Erythroblast (primary cell): ENCODE measurements around the gene C9.
"Not testable (repeated sequence)": the region's sequence is repeated elsewhere in the genome, so short reads cannot be mapped to it uniquely, and the experiment has no call there.

ENCODE experiments used
- DNase-seq, 2 experiments: peaks; one replicate each; lab custom pipeline; 2025; lab: John Stamatoyannopoulos, UW
- GATA1 ChIP-seq: IDR thresholded peaks from 2 replicates; pipeline ENCODE4 v1.6.1; 2011; ENCODE audit warnings: low read depth, mild to moderate bottlenecking, control low read depth, low read length, moderate library complexity
- POLR2A ChIP-seq: IDR thresholded peaks from 2 replicates; pipeline ENCODE4 v1.6.1; 2011; ENCODE audit warnings: mild to moderate bottlenecking, low read length

C9 gene

DNA sequence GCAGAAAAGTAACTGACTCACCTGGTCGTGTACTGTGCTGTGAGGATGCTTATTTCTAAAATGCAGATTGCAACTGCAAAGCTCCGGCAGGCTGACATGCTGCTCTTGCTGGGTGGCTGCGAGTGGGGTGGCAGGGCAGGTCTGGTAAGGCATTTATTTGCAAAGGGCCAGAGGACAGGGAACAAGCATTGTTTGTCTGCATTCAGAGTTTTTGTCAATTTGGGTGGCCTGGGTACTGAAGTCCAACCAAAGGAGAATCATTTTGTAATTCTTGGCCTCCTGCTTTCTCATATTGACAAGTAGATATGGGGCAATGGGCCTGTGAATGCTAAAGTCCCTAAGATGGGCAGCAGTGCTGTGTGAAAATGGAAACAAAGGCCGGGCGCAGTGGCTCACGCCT is at the start of gene C9:
Gene C9, minus strand, starts transcription at position 129 of the 400 bp plus-strand sequence. Its CDS starts 31 bp downstream, at position 98.
- no peak for DNase-seq
- TF ChIP-seq GATA1 (no peak), POLR2A (no peak)

DNA sequence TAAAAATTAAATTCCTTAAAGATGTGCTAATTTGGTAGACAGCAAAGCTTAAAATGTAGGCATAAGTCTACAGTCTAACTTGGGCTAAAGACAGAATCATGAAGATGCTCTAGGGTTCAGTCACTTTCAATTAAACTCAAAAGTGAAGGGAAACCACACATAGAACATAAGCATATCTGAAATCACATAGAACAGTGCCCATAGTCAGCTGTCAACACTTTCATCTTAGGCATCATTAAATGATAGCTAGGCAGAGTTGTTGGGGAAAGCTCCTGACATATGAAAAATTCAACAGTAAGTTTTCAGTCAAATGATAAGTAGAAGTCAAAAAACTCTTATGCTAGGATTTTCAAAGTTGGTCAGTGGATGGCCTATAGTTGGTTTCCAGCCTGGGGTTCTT is 49.5 kb upstream of the C9 start:
- no peak for DNase-seq
- TF ChIP-seq POLR2A (no peak), GATA1 (no peak)

DNA sequence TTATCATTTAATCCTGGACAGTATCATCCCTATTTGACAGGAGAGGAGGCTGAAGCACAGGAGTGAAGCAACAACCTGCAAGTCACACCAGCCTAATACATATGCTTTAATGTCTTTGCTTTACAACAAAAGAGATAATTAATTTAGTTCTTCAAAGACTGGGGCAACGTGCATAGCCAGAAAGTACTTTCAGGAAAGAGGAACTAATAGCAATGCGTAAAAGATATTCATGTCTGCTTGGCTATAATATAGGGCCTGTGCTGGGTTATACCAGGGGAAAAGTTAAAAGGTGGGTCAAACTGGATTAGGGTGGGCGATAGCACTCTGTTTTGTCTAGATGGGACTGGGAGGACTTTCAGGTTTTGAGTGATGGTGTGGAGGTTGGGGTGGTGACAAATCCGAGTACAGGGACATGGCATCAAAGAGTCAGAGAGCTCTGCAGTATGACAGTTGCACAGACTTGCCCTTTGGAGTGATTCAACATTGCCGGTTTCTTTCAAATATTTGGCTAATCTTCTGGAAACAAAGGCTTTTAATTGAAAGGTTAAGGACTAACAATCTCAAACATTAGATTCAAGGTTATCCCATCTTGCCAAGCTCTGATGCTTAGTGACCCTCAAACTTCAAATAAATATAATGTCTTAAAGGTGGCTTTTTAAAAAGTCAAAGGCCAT is 48.6 kb upstream of the C9 start:
- no peak for DNase-seq
- TF ChIP-seq GATA1 (no peak), POLR2A (no peak)

DNA sequence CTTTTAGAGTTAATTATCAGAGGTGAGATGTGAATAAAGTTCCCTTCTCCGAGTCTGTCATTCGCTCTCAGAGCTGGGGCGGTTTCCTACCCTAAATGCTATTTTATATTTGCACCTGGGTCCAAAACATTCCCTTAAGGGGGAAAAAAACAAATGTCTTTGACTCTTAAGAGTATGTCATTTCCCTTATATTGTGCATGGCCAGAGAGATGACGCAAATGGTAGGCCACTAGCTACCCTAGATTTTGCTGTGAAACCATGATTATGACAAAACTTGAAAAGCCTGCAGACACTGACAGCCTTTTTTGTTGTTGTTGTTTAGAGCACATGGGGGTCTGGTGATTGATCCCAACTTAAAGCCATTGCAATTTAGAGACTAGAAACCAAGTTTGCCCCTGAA is 47.7 kb upstream of the C9 start:
- TF ChIP-seq POLR2A (no peak), GATA1 (no peak)
- DNase-seq, result no peak

DNA sequence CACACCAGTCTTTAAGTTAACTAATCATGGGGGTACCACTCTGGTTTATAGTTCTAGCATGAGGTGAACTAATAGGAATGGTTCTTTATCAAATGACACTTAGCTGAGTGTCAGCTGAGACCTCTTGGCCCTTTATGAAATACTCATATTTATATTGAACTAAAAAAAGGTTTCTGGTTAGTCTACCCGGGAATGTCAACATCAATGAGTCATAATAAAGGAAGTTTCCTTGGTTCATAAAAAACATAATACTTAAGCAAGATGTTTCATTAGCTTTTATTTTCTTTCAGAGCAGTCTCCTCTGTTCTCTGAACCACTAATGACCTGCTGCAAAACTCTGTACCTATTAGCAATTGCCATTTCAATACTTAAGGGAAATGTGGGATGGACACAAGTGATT is 46.8 kb upstream of the C9 start:
- DNase-seq, result no peak
- TF ChIP-seq POLR2A, result no peak

DNA sequence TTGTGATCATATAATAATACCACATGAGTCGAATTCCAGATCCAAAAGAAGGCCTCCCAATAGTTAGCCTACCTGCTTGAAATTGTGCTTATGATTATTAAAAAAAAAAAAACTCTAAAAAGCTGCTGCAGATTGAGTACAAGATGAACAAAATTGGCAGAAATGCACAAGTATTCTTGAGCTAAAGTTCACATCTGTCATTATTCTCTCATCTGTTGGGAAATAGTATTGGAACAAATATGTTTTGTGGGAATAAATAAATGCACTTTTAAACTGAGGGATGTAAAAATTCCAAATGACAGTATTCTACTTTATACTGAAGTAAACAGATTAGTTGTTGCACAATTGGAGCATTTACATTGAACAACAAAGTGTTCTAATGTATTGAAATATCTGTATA is 44.7 kb upstream of the C9 start:
- DNase-seq, result no peak
- TF ChIP-seq GATA1 (no peak), POLR2A (no peak)

DNA sequence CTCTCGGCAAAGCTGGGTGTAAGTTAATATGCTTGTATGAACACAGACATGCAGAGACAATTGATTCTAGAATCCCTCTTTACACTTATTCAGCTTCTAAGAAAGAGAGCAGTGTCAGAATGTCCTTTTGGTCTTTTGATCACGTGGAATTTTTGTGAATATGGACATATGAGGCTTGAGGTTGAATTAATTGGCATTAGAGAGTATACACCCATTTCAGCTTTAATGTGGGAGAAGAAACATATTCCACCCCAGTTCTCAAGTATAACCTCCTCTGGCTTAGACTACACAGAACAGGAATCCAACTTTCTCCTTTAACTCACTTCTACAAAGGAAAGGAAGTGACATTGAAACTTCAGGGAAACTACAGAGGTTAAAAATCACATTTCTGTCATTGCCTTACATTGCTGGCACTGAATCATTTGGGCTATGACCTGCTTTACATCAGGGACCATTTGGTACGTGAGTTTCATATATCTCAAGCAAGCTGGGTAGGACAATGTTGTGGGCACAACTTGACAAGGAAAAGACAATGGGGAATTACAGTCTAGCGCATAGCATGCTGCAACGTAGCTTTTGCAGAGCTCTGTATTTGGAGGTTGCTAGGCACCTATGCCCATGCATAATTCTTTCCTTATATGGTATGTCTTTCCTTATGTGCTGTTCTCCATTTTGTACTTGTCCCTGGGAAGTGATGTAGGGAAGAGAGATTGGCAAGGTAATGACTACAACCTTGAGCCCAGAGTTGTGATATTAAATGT is 41.0 kb upstream of the C9 start:
- TF ChIP-seq POLR2A (no peak), GATA1 (no peak)
- no peak for DNase-seq

DNA sequence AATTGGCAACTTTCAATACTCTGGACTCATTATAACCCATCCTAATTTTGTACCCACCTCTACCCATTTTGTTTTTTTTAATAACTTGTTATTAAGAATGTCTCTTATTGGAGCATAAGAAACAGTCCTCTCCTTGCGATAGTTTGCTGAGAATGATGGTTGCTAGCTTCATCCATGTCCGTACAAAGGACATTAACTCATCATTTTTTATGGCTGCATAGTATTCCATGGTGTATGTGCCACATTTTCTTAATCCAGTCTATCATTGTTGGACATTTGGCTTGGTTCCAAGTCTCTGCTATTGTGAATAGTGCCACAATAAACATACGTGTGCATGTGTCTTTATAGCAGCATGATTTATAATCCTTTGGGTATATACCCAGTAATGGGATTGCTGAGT is 39.5 kb upstream of the C9 start:
- DNase-seq, result not testable (repeated sequence)

DNA sequence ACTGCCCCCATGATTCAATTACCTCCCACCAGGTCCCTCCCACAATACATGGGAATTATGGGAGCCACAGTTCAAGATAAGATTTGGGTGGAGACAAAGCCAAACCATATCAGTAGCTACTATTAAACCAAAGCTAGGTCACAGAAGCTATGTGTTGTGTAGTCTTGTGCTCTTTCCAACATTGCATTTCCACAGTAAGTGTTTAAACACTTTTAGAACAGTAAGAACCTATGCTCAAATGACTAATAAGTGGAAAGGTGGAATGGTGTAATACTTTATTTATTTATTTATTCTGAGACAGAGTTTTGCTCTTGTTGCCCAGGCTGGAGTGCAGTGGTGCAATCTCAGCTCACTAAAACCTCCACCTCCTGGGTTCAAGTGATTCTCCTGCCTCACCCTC is 37.8 kb upstream of the C9 start:
- not testable (repeated sequence) for DNase-seq

DNA sequence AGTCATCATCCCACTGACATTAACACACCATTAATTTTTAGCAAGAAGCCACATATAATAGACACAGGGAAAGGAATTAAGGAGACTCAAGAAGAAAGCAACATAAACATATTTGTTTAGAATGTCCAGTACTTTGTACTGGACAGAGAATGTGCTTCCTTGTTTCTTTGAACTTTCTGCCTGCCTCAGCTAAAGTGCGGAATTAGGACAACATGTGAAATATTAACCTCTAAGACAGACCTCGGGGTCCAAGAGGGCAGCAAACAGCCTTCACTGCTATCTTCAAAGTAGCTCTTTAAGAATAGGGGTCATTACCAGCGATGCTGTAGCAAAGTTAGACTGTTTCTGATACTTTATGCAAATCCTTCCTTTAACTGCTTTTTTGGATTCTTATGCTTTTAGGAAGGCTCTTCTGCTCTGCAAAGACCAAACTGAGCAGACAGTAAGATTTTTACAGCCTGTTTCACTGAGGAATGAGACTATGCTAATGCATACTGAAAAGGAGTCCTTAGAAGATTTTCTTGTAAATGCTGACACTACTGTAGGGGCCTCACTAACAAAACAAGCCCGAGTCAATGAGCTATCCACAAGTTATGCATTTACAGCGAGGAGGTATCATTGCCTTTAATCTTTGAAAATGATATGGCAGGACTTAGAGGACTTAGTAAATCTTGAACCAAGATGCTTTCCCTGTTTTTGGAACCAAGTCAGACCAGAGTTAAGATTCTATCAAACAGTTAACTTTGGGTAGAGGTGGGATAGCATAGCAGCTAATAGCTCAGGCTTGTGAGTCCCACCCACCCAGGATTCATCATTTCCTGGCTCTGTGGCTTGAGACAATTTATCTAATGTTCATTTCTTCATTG is 36.7 kb upstream of the C9 start:
- DNase-seq, result no peak
- TF ChIP-seq POLR2A (no peak), GATA1 (no peak)

DNA sequence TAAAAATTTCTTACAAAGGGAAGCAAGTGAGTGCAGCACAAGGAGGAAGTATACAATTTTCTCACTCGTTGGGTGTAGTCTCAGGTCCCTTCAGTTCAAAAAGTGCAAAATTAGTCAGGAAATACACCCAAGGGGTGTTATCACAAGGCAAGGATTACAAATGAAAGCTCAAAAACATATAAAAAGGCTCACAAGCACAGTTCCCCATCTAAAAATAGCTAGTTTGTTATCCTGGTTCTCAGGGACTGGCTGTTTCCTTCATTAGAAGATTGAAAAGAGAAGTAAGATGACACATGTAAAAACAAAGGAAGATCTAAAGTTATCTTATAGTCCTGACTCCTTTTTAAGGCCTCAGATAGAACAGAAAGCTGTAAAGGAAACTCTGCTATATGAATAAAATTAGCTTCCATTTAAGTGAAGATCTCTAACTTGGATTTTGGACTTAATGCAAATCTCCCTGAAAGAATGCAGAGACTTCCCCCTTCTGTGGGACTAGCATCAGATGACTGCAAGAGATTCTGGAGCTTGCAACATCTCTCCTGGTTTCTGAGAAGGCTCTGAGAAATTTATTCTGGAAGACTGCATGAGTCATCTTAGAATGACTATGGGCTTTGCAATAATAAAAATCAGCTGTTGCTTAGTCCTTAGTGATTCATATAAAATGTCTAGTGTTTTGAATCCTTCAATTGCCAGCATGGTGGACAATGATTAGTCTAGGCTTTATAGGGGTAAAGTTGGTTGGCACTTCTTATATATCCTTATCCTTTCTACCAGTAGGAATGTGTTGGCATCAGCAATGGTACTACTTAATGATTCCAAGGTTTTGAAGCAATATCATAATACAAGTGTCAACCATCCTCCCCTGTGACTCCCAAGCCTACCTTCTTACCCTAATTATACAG is 35.1 kb upstream of the C9 start:
- TF ChIP-seq POLR2A, result no peak
- no peak for TF ChIP-seq GATA1
- peak in 1 of 2 experiments; percentile 43 for DNase-seq

DNA sequence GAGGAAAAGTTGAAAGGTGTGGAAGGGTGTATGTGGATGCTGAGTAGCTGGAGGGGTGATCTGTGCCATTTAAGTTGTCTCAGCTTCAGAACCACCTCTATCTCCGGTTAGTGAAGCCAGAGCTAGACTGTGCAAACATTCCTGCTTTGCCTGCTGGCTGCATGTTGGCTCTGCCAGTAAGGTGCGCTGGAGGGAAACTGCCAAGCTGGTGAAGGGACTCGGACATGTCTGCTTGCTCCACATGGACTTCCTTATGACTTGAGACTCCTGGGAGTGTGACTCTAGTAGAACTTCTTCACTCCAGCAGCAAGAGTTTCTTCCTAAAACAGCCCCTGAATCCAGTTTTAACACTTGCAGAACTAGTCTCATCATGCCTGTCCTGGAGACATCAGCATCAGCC is 32.5 kb upstream of the C9 start:
- DNase-seq, result no peak
- TF ChIP-seq GATA1, result no peak
- no peak for TF ChIP-seq POLR2A

DNA sequence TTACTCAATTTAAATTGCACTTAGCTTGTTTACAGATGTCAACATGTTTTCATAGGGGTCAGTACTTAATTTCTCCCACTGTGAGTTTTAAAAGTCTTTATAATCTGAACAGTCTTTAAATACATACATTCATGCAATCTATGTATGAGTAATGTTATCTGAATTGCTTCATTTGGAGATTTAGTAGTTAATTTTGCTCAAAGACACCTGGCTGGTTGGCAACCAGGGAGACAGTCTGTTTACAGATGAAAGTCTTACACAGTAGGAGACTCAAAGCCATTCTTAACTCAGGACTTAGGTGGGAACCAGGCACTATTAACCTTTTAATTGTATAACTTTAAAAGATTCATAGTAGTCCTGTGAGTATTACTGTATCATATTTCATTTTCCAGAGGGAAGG is 31.2 kb upstream of the C9 start:
- TF ChIP-seq GATA1 (no peak), POLR2A (no peak)
- DNase-seq, result no peak
